ENCODE results near the gene OR6J1.

The OR6J1 gene

DNA sequence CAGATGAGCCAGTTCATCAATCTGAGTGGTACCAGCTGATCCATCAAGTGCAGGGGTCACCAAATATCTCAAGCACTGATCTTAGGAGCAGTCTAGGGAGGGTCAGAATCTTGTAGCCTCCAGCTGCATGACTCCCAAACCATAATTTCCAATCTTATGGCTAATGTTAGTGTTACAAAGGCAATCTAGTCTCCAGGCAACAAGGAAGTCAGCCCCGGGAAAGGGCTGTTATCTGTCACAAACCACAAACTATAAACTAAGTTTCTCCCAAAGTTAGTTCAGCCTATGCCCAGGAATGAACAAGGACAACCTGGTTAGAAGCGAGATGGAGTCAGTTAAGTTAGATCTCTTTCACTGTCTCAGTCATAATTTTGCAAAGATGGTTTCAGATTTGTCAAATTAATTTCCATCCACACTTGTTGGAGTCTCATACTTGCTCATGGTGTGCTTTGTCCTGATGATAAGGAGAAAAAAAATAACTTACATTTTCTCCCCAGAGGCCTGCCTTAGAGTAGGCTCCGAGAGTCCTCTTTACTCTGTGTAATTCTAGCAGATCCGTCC, 49.9 kb downstream of the OR6J1 start:
- Histone ChIP-seq H3K9me3 (ENCODE audit: severe bottlenecking) (no peaks in the 10 kb centered on the region), H3K4me3 (ENCODE audit: severe bottlenecking) (no peak overlapping the region), H3K4me1 (ENCODE audit: insufficient read depth, poor library complexity, severe bottlenecking) (peaks cover 4% of the 10 kb centered on the region), H3K36me3 (ENCODE audit: low read depth) (no peaks in the 10 kb centered on the region), H3K27ac (ENCODE audit: poor library complexity, severe bottlenecking) (no peak overlapping the region), H3K27me3 (ENCODE audit: insufficient read depth, poor library complexity, severe bottlenecking) (no peaks in the 10 kb centered on the region)
- DNase-seq (ENCODE audit: low spot score) (no peak), ATAC-seq (ENCODE audit: low read depth) (no peak)
- TF ChIP-seq, protein P1, sequence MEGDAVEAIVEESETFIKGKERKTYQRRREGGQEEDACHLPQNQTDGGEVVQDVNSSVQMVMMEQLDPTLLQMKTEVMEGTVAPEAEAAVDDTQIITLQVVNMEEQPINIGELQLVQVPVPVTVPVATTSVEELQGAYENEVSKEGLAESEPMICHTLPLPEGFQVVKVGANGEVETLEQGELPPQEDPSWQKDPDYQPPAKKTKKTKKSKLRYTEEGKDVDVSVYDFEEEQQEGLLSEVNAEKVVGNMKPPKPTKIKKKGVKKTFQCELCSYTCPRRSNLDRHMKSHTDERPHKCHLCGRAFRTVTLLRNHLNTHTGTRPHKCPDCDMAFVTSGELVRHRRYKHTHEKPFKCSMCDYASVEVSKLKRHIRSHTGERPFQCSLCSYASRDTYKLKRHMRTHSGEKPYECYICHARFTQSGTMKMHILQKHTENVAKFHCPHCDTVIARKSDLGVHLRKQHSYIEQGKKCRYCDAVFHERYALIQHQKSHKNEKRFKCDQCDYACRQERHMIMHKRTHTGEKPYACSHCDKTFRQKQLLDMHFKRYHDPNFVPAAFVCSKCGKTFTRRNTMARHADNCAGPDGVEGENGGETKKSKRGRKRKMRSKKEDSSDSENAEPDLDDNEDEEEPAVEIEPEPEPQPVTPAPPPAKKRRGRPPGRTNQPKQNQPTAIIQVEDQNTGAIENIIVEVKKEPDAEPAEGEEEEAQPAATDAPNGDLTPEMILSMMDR (IDR thresholded peaks at IDR 0.05; ENCODE audit: poor library complexity, severe bottlenecking): no peak

DNA sequence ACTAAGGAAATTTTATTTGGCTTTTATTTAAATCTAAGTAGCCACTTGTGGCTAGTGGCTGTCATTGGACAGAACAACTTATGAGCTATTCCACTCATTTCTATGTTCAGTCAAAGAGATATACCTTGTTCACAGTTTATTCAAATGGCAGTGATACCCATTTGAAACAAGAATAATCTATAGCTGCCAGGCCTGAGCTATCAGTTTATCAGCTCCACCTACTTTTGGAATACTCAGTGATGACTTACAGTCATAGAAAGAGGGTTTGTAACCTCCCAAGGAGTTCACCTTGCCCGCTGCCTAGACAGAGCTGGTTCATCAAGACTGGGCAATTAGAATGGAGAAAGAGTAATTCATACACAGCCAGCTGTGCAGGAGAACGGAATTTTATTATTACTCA, 50.6 kb downstream of the OR6J1 start:
- Histone ChIP-seq H3K9me3 (ENCODE audit: severe bottlenecking) (no peaks in the 10 kb centered on the region), H3K27me3 (ENCODE audit: insufficient read depth, poor library complexity, severe bottlenecking) (no peaks in the 10 kb centered on the region), H3K27ac (ENCODE audit: poor library complexity, severe bottlenecking) (no peak overlapping the region), H3K4me1 (ENCODE audit: insufficient read depth, poor library complexity, severe bottlenecking) (no peaks in the 10 kb centered on the region), H3K4me3 (ENCODE audit: severe bottlenecking) (no peak overlapping the region), H3K36me3 (ENCODE audit: low read depth) (no peaks in the 10 kb centered on the region)
- TF ChIP-seq, protein P1 (IDR thresholded peaks at IDR 0.05; ENCODE audit: poor library complexity, severe bottlenecking): no peak
- no peak for ATAC-seq (ENCODE audit: low read depth)
- no peak for DNase-seq (ENCODE audit: low spot score)

DNA sequence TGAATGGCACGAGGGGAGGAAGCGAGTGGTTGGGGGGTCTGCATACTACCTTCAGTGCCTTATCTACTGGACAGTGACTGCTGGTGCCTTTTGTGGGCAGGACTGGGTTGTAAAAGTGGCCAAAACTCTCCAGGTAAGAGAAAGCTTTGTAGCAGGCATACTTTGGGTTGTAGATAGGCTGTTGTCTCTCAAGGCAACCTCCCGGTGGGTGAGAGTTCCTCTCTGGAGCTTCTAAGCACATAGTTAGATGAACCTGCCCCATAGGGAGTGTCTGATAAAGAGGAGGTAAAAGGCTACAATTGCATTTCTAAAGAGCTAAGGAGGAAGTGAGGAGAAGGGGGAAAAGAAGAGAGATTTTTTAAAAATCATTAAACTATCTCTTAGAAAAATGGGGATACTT, 51.0 kb downstream of the OR6J1 start:
- H3K9me3 ChIP-seq (ENCODE audit: severe bottlenecking): no peaks in the 10 kb centered on the region
- TF ChIP-seq, protein P1 (IDR thresholded peaks at IDR 0.05; ENCODE audit: poor library complexity, severe bottlenecking): no peak
- DNase-seq (ENCODE audit: low spot score): no peak
- H3K27ac ChIP-seq (ENCODE audit: poor library complexity, severe bottlenecking): no peak overlapping the region
- no peaks in the 10 kb centered on the region for H3K36me3 ChIP-seq (ENCODE audit: low read depth)
- H3K27me3 ChIP-seq (ENCODE audit: insufficient read depth, poor library complexity, severe bottlenecking): no peaks in the 10 kb centered on the region
- no peak for ATAC-seq (ENCODE audit: low read depth)
- H3K4me3 ChIP-seq (ENCODE audit: severe bottlenecking): no peak overlapping the region
- H3K4me1 ChIP-seq (ENCODE audit: insufficient read depth, poor library complexity, severe bottlenecking): no peaks in the 10 kb centered on the region

DNA sequence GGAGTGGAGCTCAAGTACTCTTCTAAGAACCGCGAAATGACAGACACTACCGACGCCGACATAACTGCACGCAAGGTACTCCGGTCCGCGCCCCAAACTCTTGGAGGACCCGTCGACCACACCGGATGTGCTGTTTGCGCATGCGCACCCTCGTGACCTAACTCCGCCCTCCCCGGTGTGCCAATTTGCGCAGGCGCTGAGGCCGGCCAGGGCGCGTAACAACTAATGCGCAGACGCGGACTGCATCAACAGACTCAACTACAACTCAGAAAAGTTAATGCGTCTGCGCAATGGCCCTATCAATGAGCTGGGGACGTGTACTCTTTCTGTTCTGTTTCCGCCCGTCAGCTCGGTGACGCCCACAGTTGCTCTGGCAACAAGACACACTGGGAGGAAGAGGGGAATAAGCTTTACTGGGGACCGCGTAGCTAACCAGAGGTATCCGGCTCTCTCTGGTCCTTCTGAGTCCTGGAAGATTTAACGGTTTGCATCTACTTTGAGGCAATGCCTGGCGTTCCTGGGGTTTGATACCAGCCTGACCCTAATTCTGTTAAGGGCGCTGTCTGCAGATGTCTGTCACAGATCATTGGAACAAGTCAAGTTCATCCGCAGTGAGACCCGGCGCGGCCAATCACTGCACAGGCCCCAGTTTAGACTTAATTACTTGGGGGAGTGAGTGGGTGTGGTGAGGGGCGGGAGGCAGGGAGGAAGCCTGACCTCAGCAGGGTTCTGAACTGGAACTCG, 54.9 kb downstream of the OR6J1 start, which contains the start of gene DAD1:
Gene DAD1, minus strand, starts transcription at position 129 of the 744 bp plus-strand sequence. Its CDS starts 67 bp downstream, at position 62.
- peaks cover 7% of the 10 kb centered on the region for H3K4me1 ChIP-seq (ENCODE audit: insufficient read depth, poor library complexity, severe bottlenecking)
- peak within 1 kb of the TSS; percentile 53 for H3K4me3 ChIP-seq (ENCODE audit: severe bottlenecking)
- H3K27ac ChIP-seq (ENCODE audit: poor library complexity, severe bottlenecking): peak within 1 kb of the TSS; percentile 67
- H3K36me3 ChIP-seq (ENCODE audit: low read depth): peaks cover 31% of the 10 kb centered on the region
- H3K9me3 ChIP-seq (ENCODE audit: severe bottlenecking): no peaks in the 10 kb centered on the region
- H3K27me3 ChIP-seq (ENCODE audit: insufficient read depth, poor library complexity, severe bottlenecking): no peaks in the 10 kb centered on the region
- peak; percentile 95 for ATAC-seq (ENCODE audit: low read depth)
- DNase-seq (ENCODE audit: low spot score): peak; percentile 99
- TF ChIP-seq, protein P1 (IDR thresholded peaks at IDR 0.05; ENCODE audit: poor library complexity, severe bottlenecking): no peak
